Stomach (tissue), 9 donors: Measurements from ENCODE around the gene SNAPC1. TPM values are rescaled to one million over a fixed set of nuclear protein-coding genes. Genes with fewer than 3 reads are reported as not detected.
A peak's percentile ranks its signal among the peaks of the same experiment; 100 is the strongest.

Source experiments
- DNase-seq, 2 donors: peaks; one replicate each; pipeline versions ENCODE4 v3.0.0 to v3.0.0-alpha.2; 2013 to 2019
- H3K27ac ChIP-seq, 5 donors: fragments of 200-600 bp in 4 of 5; sonication (generic) in 4 of 5; one replicate each; pipeline ENCODE4 v1.5.1; 2013 to 2019; ENCODE audit warnings: mild to moderate bottlenecking in 1 of 5, moderate library complexity in 1 of 5
- H3K27me3 ChIP-seq, 3 donors: fragments of 200-600 bp; sonication (generic); one replicate each; pipeline ENCODE4 v1.5.1; 2017 to 2019; ENCODE audit warnings: mixed run types in 1 of 3
- H3K36me3 ChIP-seq, 4 donors: fragments of 200-600 bp; sonication (generic); 1 replicate in 3 of 4; 2 replicates in 1 of 4; pipeline ENCODE4 v1.5.1; 2016 to 2019
- H3K4me1 ChIP-seq, 4 donors: fragments of 200-600 bp; sonication (generic); one replicate each; pipeline ENCODE4 v1.5.1; 2016 to 2019
- H3K4me3 ChIP-seq, 4 donors: fragments of 200-600 bp; sonication (generic) in 3 of 4; one replicate each; pipeline ENCODE4 v1.5.1; 2016 to 2019; ENCODE audit warnings: mild to moderate bottlenecking in 1 of 4
- H3K9me3 ChIP-seq, 4 donors: fragments of 200-600 bp; sonication (generic); one replicate each; pipeline ENCODE4 v1.5.1; 2016 to 2019
- CTCF ChIP-seq, 7 experiments: fragments of 450-650 bp in 4 of 7; fragments of 200-600 bp in 3 of 7; sonication (generic) in 3 of 7; IDR thresholded peaks; one replicate each; pipeline ENCODE4 v1.5.1; 2016 to 2019; ENCODE audit warnings: antibody characterized with exemption in 7 of 7, control low read depth in 2 of 7, mild to moderate bottlenecking in 1 of 7
- EP300 ChIP-seq: sonication (generic); formaldehyde crosslinking; IDR thresholded peaks from one replicate; pipeline ENCODE4 v1.6.1; 2017; ENCODE audit warnings: antibody characterized with exemption
- POLR2A ChIP-seq, 4 donors: fragments of 450-650 bp; IDR thresholded peaks; one replicate each; pipeline ENCODE4 v1.6.1; 2016; ENCODE audit warnings: antibody characterized with exemption in 4 of 4, control low read depth in 2 of 4, mild to moderate bottlenecking in 1 of 4, moderate library complexity in 1 of 4
- POLR2AphosphoS5 ChIP-seq, 3 donors: sonication (generic); formaldehyde crosslinking; IDR thresholded peaks; one replicate each; pipeline ENCODE4 v1.6.1; 2016; ENCODE audit warnings: antibody characterized with exemption in 3 of 3
- WGBS, 5 donors: extraction: QIAGEN DNeasy Blood & Tissue Kit in 3 of 5; methylation state at CpG; one replicate each; pipeline versions ENCODE4 v1.1.5 to v1.1.7; 2013 to 2018; 5-methylcytosine and 5-hydroxymethylcytosine counted together
- intact Hi-C: fragments of 100-400 bp; cut with DNase I; formaldehyde crosslinking; loops from one replicate; pipeline ENCODE4 v1.15.1; 2023; ENCODE audit warnings: low total_unique reads
- polyA plus RNA-seq, 3 donors: library from polyadenylated mRNA; stranded (reverse); fragments of 200-250 nt; gene quantifications; one replicate each; pipeline ENCODE4 v1.2.3, GENCODE V29; 2013
- total RNA-seq, 5 donors: library from RNA; depleted of rRNA; stranded (reverse); fragments of >200 nt; gene quantifications; one replicate each; pipeline versions ENCODE4 v1.1.0 to v1.2.3, GENCODE V29; 2014 to 2016
- donor health status: healthy with polysubstance abuse.
- donor health status: Bipolar disorder and iron deficiency.
- donor health status: healthy.

The SNAPC1 gene
- total and polyA plus RNA-seq, 8 donors = 0.89 to 8.7 (median 3.0) TPM; not detected in 1

GRCh38 chr14:61812347-61813095 lies 50.3 kb downstream of the SNAPC1 start, which contains the start of gene SYT16:
TSS of gene SYT16 (plus strand) at chr14:61812703.
- H3K27me3 ChIP-seq = peaks cover 0 to 76% (median 24%) of the 10 kb centered on the region in 3 donors
- intact Hi-C loops = no loop called here
- H3K27ac ChIP-seq = no peak within 1 kb of the TSS
- peak within 1 kb of the TSS; percentile 42 to 64 (median 46) for H3K4me3 ChIP-seq
- DNase-seq = peak in 1 of 2 donors; percentile 59
- peaks cover 0 to 14% (median 11%) of the 10 kb centered on the region in 4 donors for H3K4me1 ChIP-seq
- TF ChIP-seq POLR2A (IDR thresholded peaks at IDR 0.05) (no peak), EP300 (no peak), POLR2AphosphoS5 (IDR thresholded peaks at IDR 0.05) (no peak), CTCF (IDR thresholded peaks at IDR 0.05) (no peak)
- 3 to 14% (median 4%) methylated on average over 14 to 93 of the region's 95 CpGs for WGBS, 5 donors
- H3K36me3 ChIP-seq = no peaks in the 10 kb centered on the region
- peaks cover 0 to 8% (median 0%) of the 10 kb centered on the region in 4 donors for H3K9me3 ChIP-seq

DNA sequence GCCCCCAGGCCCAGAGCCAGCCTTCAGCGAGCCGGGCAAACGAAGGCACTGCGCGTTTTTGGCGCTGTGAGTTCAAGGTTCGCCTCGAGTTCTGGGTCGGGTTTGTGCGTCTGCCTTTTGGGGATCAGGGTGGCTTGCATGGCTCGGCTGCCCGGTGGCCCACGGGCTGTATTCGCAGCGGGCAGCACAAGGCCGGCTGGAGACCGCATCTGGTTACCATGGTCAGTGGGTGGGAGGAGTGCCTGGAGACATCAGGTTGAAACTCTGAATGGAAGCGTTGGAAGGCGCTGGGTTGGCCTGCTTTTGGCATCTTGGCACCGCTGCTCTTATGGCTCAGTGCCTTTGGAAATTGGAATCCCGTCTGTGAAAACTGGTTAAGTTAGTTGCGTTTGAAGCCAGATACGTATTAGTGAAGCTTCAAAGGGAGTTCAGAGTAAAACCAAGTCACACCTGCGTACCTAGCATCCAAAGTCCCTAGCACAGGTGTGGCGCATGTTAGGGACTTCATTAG lies 50.9 kb downstream of the SNAPC1 start:
- H3K4me3 ChIP-seq = peak overlapping the region; percentile 42 to 64 (median 46)
- peaks cover 0 to 79% (median 24%) of the 10 kb centered on the region in 3 donors for H3K27me3 ChIP-seq
- no peak overlapping the region for H3K27ac ChIP-seq
- TF ChIP-seq POLR2AphosphoS5 (IDR thresholded peaks at IDR 0.05) = no peak
- WGBS, 5 donors = 13 to 40% (median 16%) methylated on average over 11 to 25 of the region's 25 CpGs
- H3K4me1 ChIP-seq = peaks cover 0 to 14% (median 11%) of the 10 kb centered on the region in 4 donors
- DNase-seq = peak in 1 of 2 donors; percentile 29
- H3K36me3 ChIP-seq = no peaks in the 10 kb centered on the region
- intact Hi-C loops = no loop called here
- H3K9me3 ChIP-seq = peaks cover 0 to 8% (median 0%) of the 10 kb centered on the region in 4 donors

DNA sequence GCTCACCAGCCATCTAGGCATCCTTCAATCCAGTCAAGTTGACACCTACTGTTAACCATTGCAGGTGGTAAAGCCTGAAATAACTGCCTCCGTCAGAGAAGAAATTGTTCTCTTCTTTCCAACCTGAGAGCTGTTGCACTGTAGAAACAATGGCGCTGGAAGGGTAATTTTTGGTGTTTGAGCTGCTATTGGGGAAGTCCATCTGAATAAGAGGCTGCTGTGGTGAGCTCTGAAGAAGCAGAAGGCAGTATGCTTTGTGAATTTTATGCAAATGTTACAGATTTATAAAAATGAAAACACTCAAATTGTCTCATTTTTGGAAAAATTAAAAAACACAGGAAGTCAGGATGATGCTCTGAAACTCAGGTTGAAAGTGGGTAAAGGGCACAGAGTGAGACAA lies 60.2 kb downstream of the SNAPC1 start:
- peaks cover 0 to 6% (median 2%) of the 10 kb centered on the region in 4 donors for H3K9me3 ChIP-seq
- intact Hi-C loops = no loop called here
- peaks cover 0 to 4% (median 0%) of the 10 kb centered on the region in 3 donors for H3K27me3 ChIP-seq
- H3K4me3 ChIP-seq = no peak overlapping the region
- DNase-seq = no peak
- 82 to 96% (median 88%) methylated on average over 2 of the region's 2 CpGs for WGBS, 5 donors
- TF ChIP-seq EP300 (no peak), POLR2A (IDR thresholded peaks at IDR 0.05) (no peak)
- H3K27ac ChIP-seq = no peak overlapping the region
- no peaks in the 10 kb centered on the region for H3K36me3 ChIP-seq
- H3K4me1 ChIP-seq = no peaks in the 10 kb centered on the region

GRCh38 chr14:61832783-61833182 lies 70.6 kb downstream of the SNAPC1 start:
- H3K27ac ChIP-seq = no peak overlapping the region
- H3K9me3 ChIP-seq = no peaks in the 10 kb centered on the region
- H3K4me3 ChIP-seq = no peak overlapping the region
- no peaks in the 10 kb centered on the region for H3K36me3 ChIP-seq
- no peaks in the 10 kb centered on the region for H3K27me3 ChIP-seq
- DNase-seq = no peak
- H3K4me1 ChIP-seq = peaks cover 0 to 4% (median 0%) of the 10 kb centered on the region in 4 donors
- 50 to 83% (median 83%) methylated on average over 3 of the region's 3 CpGs for WGBS, 5 donors
- intact Hi-C loops = no loop called here
- TF ChIP-seq POLR2A (IDR thresholded peaks at IDR 0.05) (no peak), POLR2AphosphoS5 (IDR thresholded peaks at IDR 0.05) (no peak), EP300 (no peak), CTCF (IDR thresholded peaks at IDR 0.05) (no peak)

GRCh38 chr14:61836184-61836583 lies 74.0 kb downstream of the SNAPC1 start:
- H3K4me1 ChIP-seq = peaks cover 0 to 5% (median 0%) of the 10 kb centered on the region in 4 donors
- TF ChIP-seq POLR2A (IDR thresholded peaks at IDR 0.05) = no peak
- TF ChIP-seq EP300 = no peak
- no peak for TF ChIP-seq CTCF (IDR thresholded peaks at IDR 0.05)
- TF ChIP-seq POLR2AphosphoS5 (IDR thresholded peaks at IDR 0.05) = no peak
- no peaks in the 10 kb centered on the region for H3K27me3 ChIP-seq
- WGBS, 5 donors = 61 to 74% (median 69%) methylated on average over 3 of the region's 3 CpGs
- no peak overlapping the region for H3K4me3 ChIP-seq
- H3K27ac ChIP-seq = no peak overlapping the region
- no peaks in the 10 kb centered on the region for H3K36me3 ChIP-seq
- no peak for DNase-seq
- intact Hi-C loops = loop anchor here (5.0 kb wide), 1 partner anchor 379 kb away; no protein-coding TSS in a partner anchor
- H3K9me3 ChIP-seq = no peaks in the 10 kb centered on the region
